22Rv1 (cell line): ENCODE results near the gene MYO7B.

Experiments
- H3K27ac ChIP-seq: fragments of 450-650 bp; 2 replicates; pipeline ENCODE4 v1.5.1; 2017
- ZFX ChIP-seq: fragments of 450-650 bp; IDR thresholded peaks from 2 replicates; pipeline ENCODE4 v1.6.1; 2017; ENCODE audit warnings: antibody characterized with exemption, borderline replicate concordance
- TF ChIP-seq, protein P1 (sequence below): fragments of 450-650 bp; IDR thresholded peaks from 2 replicates; pipeline ENCODE4 v1.5.1; 2017; ENCODE audit warnings: mild to moderate bottlenecking

The MYO7B gene

GRCh38 chr2:127585270-127585807 is 49.9 kb downstream of the MYO7B start:
- TF ChIP-seq, protein P1, sequence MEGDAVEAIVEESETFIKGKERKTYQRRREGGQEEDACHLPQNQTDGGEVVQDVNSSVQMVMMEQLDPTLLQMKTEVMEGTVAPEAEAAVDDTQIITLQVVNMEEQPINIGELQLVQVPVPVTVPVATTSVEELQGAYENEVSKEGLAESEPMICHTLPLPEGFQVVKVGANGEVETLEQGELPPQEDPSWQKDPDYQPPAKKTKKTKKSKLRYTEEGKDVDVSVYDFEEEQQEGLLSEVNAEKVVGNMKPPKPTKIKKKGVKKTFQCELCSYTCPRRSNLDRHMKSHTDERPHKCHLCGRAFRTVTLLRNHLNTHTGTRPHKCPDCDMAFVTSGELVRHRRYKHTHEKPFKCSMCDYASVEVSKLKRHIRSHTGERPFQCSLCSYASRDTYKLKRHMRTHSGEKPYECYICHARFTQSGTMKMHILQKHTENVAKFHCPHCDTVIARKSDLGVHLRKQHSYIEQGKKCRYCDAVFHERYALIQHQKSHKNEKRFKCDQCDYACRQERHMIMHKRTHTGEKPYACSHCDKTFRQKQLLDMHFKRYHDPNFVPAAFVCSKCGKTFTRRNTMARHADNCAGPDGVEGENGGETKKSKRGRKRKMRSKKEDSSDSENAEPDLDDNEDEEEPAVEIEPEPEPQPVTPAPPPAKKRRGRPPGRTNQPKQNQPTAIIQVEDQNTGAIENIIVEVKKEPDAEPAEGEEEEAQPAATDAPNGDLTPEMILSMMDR: no peak
- no peak for TF ChIP-seq ZFX
- H3K27ac ChIP-seq: no peak overlapping the region

- H3K27ac ChIP-seq: no peak overlapping the region
- no peak for TF ChIP-seq ZFX
- TF ChIP-seq, protein P1: no peak
These were observed 50.7 kb downstream of the MYO7B start for GRCh38 chr2:127586136-127586535.

- H3K27ac ChIP-seq: no peak overlapping the region
- TF ChIP-seq ZFX: no peak
- TF ChIP-seq, protein P1: no peak
These were observed 51.3 kb downstream of the MYO7B start for GRCh38 chr2:127586746-127587295.

DNA sequence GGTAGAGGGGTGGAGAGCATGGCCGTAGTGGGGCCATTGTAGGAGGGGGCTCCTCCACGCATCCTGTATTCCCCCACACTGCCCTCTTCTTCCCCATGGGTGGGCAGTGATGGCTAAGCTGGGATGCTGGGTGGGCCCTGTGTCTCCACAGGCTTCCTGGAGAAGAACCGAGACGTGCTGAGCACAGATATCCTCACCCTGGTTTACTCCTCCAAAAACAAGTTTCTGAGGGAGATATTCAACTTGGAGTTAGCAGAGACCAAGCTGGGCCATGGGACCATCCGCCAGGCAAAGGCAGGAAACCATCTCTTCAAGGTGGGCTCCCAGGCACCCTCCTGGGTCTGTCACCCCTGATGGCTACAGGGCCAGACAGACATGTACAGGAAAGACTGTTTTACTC is 52.8 kb downstream of the MYO7B start:
- no peak for TF ChIP-seq ZFX
- TF ChIP-seq, protein P1: no peak

DNA sequence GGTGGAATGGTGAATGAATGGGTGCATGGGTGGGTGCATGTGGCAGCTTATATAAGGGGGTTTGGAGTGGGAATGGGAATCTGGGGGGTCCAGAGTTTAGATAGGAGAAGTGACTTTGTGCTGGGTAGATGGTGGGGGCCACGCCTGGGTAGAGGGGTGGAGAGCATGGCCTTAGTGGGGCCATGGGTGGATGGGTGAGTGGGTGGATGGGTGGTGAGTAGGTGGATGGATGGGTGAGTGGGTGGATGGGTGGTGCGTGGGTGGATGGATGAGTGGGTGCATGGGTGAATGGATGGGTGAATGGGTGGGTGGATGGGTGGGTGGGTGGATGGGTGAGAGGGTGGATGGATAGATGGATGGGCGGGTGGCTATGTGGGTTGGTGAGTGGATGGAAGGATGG is 53.9 kb downstream of the MYO7B start:
- no peak overlapping the region for H3K27ac ChIP-seq
- TF ChIP-seq, protein P1: no peak
- TF ChIP-seq ZFX: no peak

More for the DNA sequence above, 52.8 kb downstream of the MYO7B start:
- H3K27ac ChIP-seq: no peak overlapping the region

DNA sequence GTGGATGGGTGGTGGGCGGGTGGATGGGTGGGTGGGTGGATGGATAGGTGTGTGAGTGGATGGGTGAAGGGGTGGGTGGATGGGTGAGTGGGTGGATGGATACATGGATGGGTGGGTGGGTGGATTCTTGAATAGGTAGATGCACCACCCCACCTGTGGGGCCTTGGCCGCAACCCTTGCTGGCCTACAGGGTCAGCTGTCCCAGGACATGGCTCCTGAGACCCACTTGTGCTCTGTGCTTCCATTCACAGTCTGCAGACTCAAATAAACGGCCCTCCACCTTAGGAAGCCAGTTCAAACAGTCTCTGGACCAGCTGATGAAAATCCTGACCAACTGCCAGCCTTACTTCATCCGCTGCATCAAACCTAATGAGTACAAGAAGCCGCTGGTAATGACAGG is 54.4 kb downstream of the MYO7B start:
- H3K27ac ChIP-seq: no peak overlapping the region
- TF ChIP-seq, protein P1: no peak
- no peak for TF ChIP-seq ZFX

DNA sequence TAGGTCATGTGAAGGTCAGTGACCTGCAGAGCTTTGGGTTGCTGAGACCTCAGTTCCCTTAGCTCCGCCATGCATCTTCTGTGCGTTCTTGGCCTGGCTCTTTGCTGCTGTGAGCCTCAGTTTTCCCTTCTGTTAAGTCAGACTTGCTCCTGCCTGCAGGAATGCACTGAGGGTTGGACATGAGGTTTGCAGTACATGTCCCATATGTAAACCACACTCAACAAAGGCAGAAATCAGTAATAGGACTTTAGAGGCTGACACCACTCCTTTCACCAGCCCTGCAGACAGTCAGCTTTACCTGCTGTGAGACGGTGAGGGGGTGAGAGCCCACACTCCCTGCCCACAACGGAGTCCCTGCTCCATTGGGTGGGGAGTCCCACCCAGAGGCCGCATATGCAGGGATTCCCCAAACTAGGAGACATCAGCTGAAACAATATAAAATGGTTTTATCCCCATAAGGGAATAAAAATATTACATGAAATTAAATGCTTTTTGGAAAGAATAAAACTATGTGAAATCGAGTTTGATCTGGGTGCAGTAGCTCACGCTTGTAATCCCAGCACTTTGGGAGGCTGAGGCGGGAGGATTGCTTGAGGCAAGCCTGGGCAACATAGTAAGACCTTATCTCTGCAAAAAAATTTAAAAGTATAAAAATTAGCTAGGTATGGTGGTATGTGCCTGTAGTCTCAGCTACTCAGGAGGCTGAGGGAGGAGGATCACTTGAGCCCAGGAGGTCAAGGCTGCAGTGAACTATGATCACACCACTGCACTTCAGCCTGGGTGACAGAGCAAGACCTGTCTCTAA is 55.1 kb downstream of the MYO7B start:
- TF ChIP-seq ZFX: no peak
- TF ChIP-seq, protein P1: no peak
- H3K27ac ChIP-seq: no peak overlapping the region
